GM21515 (cell line): ENCODE data around the gene S100A1.
A peak's percentile ranks its signal among the peaks of the same experiment; 100 is the strongest.
"Not testable (repeated sequence)": the region's sequence is repeated elsewhere in the genome, so short reads cannot be mapped to it uniquely, and the experiment has no call there.

Source experiments
- ATAC-seq: cut with Tn5 transposase; IDR thresholded peaks from one replicate; pipeline ENCODE4 v1.9.1; 2021; ENCODE audit not compliant: unreplicated experiment

Gene S100A1

DNA sequence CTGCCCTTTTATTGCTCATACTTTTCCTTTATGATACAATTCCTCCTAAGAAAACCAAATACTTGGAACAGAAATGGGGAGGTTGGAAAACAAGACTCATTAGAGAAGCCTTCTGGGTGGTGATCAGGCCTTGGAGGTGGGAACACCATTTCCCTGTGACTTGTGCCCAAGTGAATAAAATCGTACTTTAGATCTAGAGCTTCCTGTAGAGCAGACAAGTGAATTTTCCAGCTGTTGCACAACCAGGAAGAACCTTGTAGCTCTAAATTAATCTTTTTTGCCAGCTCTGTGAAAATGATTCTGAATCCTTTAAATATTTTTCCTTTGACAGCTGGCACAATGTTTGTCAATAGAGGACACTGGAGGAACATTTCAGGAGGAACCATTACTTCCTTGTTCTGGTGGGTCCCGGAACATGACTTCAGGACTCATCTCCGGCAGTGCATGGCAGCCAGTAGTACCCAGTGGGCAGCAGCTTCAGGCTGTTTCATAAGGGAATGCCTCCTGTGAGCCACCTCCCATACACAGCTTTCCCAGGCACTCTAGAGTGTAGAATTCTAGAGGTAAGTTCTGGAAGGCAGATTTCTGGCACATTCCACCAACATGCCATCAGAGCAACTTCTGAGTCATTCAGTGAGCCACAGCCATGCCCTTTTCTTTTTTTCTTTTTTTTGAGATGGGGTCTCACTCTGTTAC, 24.7 kb downstream of the S100A1 start:
- no peak for ATAC-seq

DNA sequence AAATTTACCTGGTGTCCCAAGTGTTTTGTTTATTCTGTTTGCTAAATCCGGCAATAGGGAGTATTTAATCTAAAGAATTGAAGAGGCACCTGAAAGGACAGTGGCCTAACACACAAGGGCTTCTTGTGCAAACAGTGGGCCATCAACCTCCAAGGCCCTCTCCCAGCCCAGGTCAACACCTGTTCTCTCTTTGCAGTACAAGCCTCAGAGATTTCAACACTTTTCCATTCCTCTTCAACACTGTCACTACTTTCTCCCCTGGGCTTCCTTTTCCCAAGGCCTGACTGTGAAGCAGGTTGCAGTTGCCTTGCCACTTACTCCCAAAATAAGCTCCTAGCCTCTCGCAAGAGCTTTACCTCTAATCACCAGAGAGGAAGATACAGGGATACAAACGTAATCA, 27.1 kb downstream of the S100A1 start:
- ATAC-seq = no peak

DNA sequence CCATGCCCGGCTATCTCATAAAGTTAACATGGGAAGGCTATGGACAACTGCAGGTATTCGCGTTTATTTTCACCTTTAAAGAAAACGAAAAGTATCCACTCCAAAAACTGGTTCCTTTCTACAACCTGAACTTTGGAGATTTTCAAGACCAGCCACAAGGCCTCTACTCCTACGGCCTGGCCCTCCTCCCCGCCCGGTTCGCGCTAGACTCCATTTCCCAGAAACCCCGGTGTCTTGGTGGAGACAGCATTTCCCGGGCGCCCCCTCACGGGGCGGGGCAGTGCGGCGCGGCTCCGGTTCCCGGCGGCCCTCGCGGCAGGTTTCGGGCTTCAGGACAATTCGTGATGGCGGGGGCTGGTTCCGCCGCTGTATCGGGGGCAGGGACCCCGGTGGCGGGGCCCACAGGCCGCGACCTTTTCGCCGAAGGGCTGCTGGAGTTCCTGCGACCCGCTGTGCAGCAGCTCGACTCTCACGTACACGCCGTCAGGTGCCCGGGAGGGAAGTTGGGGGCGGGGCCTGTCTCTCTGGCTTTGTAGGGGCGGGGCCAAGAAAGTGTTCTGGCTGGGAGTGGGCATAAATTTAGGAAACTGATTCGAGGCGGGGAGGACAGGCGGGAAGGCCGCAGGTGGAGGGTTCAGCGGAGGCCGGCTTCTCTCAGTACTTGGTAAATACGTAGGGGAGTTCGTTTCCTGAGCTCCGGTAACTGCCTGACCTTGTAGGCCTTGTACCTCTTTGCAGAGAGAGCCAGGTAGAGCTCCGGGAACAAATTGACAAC, 30.4 kb downstream of the S100A1 start, which contains the start of gene SNAPIN:
SNAPIN (plus strand) TSS at position 304 of the 775 bp plus-strand sequence; CDS start at position 345, 41 bp downstream.
- peak; percentile 83 for ATAC-seq

DNA sequence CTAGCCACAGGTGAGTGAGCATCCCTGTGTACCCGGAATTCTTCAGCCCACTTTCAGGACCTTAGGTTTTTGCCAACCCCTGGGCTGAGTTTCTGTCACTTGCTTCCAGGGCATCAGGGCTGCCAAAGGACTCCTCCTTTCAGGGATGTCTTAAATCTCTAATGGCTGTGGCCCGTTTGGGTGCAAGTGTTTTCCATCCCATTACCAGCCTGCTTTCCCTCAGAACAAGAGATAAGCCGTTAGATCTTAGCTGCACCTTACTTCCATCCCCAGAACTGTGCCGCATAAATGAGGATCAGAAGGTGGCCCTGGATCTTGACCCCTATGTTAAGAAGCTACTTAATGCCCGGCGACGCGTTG, 30.9 kb downstream of the S100A1 start:
- peak; percentile 4 for ATAC-seq

DNA sequence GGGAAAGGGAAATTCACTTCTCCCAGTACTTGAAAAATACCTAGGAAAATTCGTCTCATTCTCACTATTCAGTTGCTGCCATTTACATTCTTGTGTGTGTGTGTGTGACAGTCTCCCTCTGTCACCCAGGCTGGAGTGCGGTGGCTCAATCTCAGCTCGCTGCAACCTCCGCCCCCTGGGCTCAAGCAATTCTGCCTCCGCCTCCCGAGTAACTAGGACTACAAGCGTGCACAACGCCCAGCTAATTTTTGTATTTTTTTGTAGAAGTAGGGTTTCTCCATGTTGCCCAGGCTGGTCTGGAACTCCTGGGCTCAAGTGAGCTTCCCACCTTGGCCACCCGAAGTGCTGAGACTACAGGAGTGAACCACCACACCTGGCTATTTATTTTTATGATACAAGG, 31.4 kb downstream of the S100A1 start:
- no peak for ATAC-seq

DNA sequence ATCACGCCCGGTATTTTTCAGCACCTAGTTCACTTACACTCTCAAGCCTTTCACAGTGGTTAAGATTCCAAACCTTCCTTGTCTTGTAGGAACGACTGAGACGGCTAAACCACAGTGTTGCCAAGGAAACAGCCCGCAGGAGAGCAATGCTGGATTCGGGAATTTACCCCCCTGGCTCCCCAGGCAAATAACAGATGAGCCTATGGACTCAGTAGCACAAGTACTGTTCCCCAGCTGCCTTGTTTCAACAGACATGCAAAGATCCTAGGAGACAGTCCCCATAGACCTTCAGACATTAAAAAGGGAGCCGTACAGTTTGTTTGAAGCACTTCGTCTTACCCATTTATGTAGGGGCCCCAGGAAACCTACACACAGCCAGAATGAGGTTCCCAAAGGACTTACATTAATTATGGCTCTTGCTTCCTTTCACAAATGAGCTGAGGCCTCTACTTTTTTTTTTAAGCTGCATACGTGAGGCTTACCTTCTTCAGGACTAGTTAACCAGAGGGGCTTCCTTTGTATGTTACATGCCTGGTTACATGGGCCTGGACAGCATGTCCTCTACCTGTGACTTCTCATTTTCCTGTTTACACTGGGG, 33.0 kb downstream of the S100A1 start:
- no peak for ATAC-seq

DNA sequence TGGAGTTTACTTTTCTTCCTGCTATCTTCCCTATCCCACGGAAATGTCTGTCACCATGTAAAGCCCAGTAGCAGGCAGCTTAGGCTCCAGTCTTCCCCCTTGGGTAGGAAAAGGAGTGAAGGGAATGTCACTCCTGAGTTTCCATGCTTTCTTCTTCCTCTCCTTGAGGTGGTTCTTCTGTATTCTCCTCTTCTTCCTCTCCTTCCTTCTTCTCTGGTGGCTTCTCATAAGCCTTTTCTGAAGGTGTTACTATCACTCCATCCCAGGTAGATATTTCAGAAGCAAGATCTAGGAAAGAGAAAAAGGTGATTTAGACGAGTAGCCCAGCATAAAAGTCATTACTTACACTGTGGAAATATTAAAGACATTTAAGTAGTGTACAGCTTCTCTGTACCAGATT, 34.0 kb downstream of the S100A1 start:
- ATAC-seq = no peak

DNA sequence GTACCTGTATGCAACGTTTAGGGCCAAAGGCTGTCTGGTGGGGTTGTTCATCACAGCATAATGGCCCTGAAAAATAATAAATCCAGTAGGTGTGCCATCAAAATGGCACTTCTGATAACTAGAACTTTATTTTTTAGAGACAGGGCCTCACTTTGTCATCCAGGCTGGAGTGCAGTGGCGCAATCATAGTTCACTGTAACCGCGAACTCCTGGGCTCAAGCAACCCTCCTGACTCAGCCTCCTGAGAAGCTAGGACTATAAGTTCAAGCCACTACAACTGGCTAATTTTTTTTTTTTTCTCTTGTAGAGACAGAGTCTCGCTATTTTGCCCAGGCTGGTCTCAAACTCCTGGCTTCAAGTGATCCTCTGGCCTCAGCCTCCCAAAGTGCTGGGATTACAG, 35.0 kb downstream of the S100A1 start:
- no peak for ATAC-seq

DNA sequence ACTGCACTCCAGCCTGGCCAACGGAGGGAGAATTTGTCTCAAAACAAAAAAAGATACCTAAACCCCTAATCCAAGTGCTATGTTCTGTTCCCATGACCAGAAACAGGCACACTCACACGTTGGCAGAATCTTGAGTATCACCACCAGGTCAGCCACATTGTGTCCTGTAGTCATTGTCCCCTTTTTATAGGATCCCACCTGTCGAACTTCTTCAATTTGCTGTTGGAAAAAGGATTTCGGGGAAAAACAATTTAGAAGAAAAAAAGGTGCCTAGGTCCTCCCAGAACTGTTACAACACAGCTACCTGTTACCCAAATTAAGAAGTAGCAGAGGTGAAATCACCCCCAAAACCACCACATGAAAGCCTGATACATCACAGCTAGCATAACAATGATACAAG, 39.2 kb downstream of the S100A1 start:
- ATAC-seq = no peak

DNA sequence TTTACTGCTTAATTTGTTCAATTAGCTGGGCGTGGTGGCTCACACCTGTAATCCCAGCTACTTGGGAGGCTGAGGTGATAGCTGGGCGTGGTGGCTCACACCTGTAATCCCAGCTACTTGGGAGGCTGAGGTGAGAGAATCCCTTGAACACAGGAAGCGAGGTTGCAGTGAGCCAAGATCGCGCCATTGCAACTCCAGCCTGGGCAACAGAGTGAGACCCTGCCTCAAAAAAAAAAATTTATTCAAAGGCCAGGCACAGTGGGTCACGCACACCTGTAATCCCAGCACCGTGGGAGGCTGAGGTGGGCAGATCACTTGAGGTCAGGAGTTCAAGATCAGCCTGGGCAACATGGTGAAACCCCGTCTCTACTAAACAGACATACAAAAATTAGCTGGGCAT, 40.4 kb downstream of the S100A1 start:
- ATAC-seq = not testable (repeated sequence)

DNA sequence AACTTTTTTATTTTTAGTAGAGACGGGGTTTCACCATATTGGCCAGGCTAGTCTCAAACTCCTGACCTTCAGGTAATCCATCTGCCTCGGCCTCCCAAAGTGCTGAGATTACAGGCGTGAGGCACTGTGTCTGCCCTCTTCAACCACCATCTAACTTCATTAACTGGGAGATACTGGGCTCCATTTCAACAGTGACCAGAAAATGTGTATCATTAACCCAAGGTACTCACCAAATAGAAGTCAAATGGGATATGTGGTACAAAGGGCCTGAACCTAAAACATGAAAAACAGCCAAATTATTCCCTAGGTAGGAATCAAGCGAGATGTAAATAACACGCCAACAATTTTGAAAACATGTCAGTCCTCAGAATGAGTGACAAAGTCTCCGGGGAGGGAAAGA, 41.4 kb downstream of the S100A1 start:
- ATAC-seq = no peak

DNA sequence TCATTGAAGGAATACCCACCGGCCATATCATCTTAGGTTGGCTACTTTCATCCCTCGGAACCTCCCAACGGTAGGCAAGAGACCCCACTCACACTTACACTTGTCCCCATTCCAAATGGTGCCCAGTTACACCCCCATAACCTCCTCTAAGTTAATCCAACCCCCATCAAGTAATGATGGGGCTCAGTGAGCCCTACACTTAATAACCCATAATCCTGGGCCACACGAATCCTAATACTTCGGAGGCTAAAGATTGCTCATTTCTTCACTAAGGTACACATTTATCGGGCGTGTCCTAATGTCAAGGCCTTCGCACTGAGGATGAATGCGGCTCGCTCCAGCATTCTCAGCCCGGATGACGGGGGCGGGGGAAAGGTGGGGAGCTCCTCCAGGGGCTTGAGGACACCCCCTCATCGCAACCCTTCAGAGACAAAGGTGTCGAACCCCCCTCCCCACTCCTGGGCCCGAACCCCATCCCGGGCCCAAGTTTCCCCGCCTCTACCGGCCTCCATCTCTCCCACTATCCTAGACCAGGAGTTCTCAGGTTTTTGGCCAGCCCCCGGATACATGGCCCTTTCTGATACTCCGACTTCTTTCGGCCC, 42.1 kb downstream of the S100A1 start:
- no peak for ATAC-seq

DNA sequence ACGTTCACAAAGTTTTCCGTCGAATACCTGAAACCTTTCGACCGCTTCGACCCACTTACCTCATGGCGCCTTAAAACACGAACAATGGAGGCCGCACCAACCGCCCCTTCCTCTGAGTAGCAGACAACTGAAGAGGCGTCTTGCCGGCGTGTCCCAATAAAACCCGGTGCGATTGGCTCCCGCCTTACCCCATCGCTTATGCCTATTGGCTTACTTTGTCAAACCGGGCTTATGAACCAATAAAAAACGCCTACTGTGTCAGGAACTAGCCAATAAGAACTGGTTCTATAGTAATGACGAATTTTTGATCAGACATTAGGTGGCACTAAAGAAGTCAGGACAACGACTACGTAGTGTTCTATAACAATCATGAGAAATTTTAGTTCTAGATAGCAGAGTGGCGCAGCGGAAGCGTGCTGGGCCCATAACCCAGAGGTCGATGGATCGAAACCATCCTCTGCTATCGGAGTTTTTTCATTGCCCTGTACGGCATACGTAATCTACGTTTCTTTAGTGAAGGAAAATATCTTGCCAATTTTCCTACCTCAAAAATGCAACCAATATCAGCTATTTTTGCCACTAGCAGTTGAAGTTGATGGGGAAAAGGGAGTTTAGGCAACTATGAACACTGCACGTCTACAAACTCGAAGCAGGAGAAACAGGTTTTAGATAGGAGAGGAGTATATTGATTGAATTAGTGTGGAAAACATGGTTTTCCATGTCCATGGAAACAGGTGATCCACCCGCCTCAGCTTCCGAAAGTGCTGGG, 42.8 kb downstream of the S100A1 start, which contains the start of gene ILF2:
ILF2 (minus strand) TSS at position 135 of the 769 bp plus-strand sequence; CDS start at position 64, 71 bp downstream.
- peak; percentile 94 for ATAC-seq

DNA sequence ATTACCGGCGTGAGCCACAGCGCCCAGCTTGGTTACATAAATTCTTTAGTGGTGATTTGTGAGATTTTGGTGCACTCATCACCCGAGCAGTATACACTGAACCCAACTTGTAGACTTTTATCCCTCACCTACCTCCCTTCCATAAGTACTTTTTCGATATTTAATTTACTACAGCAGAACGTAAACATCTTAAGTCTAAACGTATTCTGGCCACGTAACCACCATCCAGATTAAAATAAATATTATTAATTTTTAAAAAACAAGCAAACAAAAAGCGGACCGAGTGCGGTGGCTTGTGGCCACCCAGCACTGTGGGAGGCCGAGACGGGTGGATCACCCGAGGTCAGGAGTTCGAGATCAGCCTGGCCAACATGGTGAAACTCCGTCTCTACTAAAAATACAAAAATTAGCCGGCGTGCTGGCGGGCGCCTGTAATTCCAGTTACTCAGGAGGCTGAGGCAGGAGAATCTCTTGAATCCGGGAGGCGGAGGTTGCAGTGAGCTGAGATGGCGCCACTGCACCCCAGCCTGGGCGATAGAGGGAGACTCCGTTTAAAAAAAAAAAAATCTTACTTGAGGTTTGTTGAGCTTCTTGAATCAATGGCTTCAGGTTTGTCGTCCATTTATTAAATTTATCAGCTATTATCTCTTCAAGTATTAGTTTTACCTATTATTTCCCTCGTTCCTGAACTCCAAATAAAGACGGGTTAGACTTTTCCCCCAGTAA, 43.6 kb downstream of the S100A1 start:
- ATAC-seq = peak; percentile 7

DNA sequence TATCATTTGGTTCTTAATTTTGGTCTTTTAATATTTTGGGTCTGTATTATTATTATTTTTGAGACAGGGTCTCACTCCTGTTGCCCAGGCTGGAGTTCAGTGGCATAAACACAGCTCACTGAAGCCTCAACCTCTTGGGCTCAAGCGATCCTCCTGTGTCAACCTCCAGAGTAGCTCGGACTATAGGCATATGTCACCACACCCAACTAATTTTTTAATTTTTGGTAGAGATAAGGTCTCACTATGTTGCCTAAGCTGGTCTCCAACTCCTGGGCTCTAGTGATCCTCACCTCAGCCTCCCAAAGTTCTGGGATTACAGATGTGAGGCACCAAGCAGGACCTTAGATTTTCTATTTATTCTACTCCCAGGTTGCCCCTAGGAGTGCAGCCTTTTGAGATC, 45.3 kb downstream of the S100A1 start:
- ATAC-seq = no peak

DNA sequence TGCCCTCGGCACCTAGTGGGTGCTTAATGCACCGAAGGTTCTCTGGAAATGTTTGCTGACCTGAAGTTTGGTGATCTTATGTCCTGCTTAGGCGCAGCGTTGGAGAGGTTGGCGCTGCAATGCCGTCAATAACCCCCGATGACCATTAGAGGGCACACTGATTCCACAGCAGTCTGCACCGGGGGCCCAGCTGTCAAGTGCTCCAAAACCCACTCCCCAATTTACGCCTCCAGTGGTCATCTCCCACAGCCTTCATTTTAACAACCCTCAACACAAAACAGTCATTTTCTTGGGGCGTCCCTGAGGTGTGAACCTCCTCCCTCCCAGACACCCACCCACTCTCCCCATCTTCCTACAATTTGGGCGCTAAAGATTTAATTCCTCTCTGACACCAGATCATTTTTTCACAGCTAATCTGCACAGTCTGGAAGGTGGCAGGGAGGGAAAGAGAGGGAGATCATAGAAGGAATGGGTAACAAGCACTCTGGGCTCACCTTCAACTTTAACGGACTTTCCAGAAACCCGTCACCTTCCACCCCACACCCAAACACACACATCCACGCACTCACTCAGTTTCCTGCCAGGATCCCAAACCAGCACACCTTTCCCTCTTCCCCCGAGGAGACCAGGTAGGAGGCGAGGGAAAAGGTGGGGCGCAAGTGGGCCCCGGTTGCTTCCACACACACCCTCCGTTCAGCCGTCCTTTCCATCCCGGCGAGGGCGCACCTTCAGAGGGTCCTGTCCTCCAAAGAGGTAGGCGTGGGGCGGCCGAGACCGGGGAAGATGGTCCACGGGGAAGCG, 49.7 kb downstream of the S100A1 start:
- no peak for ATAC-seq

DNA sequence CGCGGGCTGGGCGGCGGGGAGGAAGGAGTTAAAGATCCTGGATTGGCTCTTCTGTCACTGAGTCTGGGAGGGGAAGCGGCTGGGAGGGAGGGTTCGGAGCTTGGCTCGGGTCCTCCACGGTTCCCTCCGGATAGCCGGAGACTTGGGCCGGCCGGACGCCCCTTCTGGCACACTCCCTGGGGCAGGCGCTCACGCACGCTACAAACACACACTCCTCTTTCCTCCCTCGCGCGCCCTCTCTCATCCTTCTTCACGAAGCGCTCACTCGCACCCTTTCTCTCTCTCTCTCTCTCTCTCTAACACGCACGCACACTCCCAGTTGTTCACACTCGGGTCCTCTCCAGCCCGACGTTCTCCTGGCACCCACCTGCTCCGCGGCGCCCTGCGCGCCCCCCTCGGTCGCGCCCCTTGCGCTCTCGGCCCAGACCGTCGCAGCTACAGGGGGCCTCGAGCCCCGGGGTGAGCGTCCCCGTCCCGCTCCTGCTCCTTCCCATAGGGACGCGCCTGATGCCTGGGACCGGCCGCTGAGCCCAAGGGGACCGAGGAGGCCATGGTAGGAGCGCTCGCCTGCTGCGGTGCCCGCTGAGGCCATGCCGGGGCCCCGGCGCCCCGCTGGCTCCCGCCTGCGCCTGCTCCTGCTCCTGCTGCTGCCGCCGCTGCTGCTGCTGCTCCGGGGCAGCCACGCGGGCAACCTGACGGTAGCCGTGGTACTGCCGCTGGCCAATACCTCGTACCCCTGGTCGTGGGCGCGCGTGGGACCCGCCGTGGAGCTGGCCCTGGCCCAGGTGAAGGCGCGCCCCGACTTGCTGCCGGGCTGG, 50.5 kb downstream of the S100A1 start, which contains the start of gene NPR1:
NPR1 (plus strand) TSS at position 170 of the 818 bp plus-strand sequence; CDS start at position 591, 421 bp downstream.
- ATAC-seq = no peak

DNA sequence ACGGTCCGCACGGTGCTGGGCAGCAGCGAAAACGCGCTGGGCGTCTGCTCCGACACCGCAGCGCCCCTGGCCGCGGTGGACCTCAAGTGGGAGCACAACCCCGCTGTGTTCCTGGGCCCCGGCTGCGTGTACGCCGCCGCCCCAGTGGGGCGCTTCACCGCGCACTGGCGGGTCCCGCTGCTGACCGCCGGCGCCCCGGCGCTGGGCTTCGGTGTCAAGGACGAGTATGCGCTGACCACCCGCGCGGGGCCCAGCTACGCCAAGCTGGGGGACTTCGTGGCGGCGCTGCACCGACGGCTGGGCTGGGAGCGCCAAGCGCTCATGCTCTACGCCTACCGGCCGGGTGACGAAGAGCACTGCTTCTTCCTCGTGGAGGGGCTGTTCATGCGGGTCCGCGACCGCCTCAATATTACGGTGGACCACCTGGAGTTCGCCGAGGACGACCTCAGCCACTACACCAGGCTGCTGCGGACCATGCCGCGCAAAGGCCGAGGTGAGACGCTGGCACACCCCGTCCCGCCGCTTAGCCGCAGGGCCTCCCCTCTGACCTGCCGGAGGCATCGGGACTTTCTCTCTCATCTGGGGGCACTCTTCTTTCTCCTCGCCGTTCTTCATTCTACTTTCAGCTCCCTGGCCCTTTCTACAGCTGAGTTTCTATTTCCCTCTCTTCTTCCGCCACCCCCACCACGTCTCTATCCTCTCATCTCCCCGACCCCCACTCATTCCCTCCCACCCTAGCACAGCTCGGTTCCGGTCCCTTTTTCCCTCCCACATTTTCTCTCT, 51.3 kb downstream of the S100A1 start:
- ATAC-seq = no peak
